Esophagus squamous epithelium (tissue), 5 donors: ENCODE measurements around the gene ZDHHC14. TPM values are rescaled to one million over a fixed set of nuclear protein-coding genes. Genes with fewer than 3 reads are reported as not detected.
A peak's percentile ranks its signal among the peaks of the same experiment; 100 is the strongest.
"Not testable (repeated sequence)": the region's sequence is repeated elsewhere in the genome, so short reads cannot be mapped to it uniquely, and the experiment has no call there.

Experiments
- DNase-seq: peaks from one replicate; lab custom pipeline; 2025; lab: John Stamatoyannopoulos, UW
- H3K27ac ChIP-seq, 4 donors: fragments of 200-600 bp; sonication (generic); one replicate each; pipeline ENCODE4 v1.5.1; 2016 to 2019; ENCODE audit warnings: mild to moderate bottlenecking in 1 of 4
- H3K27me3 ChIP-seq, 4 donors: fragments of 200-600 bp; sonication (generic); 1 replicate in 3 of 4; 2 replicates in 1 of 4; pipeline versions ENCODE4 v1.5.1 to v1.6.0; 2017 to 2021; ENCODE audit warnings: antibody characterized with exemption in 1 of 4
- H3K36me3 ChIP-seq, 3 donors: fragments of 200-600 bp; sonication (generic); one replicate each; pipeline ENCODE4 v1.5.1; 2016 to 2019
- H3K4me1 ChIP-seq, 3 donors: fragments of 200-600 bp; sonication (generic); one replicate each; pipeline ENCODE4 v1.5.1; 2017 to 2019
- H3K4me3 ChIP-seq, 4 donors: fragments of 200-600 bp; sonication (generic); 1 replicate in 3 of 4; 2 replicates in 1 of 4; pipeline ENCODE4 v1.5.1; 2016 to 2019; ENCODE audit warnings: mild to moderate bottlenecking in 2 of 4, moderate library complexity in 1 of 4
- H3K9me3 ChIP-seq, 3 donors: fragments of 200-600 bp; sonication (generic); one replicate each; pipeline ENCODE4 v1.5.1; 2016 to 2019
- POLR2A ChIP-seq, 4 donors: fragments of 450-650 bp; IDR thresholded peaks; one replicate each; pipeline ENCODE4 v1.6.1; 2017; ENCODE audit warnings: antibody characterized with exemption in 4 of 4, mild to moderate bottlenecking in 4 of 4, moderate library complexity in 3 of 4
- WGBS, 2 donors: methylation state at CpG; one replicate each; pipeline ENCODE4 v1.1.5; 2018; 5-methylcytosine and 5-hydroxymethylcytosine counted together
- intact Hi-C: fragments of 100-400 bp; cut with DNase I; formaldehyde crosslinking; loops from one replicate; pipeline ENCODE4 v1.15.0; 2022
- total RNA-seq, 4 donors: library from RNA; depleted of rRNA; stranded (reverse); fragments of >200 nt; gene quantifications; one replicate each; pipeline ENCODE4 v1.1.0, GENCODE V29; 2016
- TF ChIP-seq, protein P1 (sequence below), 6 experiments: fragments of 450-650 bp in 4 of 6; fragments of 200-600 bp in 2 of 6; sonication (generic) in 2 of 6; IDR thresholded peaks; one replicate each; pipeline ENCODE4 v1.5.1; 2016 to 2019; ENCODE audit warnings: antibody characterized with exemption in 6 of 6, mild to moderate bottlenecking in 4 of 6, moderate library complexity in 4 of 6
- donor health status: DM: yes; HTN: yes; CAD: no.

ZDHHC14 gene
- total RNA-seq, 4 donors from 2014 or later: 6.1 to 15.6 (median 6.9) TPM

DNA sequence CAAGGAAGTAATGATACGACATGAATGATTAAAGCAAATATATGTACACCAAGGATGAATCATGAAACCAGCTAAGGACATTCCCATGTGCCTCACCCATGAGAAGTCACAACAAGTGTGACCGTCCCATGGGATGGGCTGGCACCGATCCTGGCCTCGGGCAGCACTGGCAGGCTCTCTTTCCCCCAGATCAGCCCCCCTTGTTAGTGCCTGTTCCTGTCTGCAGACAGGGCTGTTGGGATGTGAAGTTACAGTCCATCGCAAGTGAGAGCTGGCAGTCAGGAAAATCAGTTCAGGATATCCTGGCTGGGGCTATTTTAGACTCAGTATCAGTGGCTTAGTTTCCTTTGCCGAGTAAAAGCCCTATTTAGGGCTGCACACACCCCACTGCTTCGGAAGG lies 312.9 kb downstream of the ZDHHC14 start:
- TF ChIP-seq, protein P1, sequence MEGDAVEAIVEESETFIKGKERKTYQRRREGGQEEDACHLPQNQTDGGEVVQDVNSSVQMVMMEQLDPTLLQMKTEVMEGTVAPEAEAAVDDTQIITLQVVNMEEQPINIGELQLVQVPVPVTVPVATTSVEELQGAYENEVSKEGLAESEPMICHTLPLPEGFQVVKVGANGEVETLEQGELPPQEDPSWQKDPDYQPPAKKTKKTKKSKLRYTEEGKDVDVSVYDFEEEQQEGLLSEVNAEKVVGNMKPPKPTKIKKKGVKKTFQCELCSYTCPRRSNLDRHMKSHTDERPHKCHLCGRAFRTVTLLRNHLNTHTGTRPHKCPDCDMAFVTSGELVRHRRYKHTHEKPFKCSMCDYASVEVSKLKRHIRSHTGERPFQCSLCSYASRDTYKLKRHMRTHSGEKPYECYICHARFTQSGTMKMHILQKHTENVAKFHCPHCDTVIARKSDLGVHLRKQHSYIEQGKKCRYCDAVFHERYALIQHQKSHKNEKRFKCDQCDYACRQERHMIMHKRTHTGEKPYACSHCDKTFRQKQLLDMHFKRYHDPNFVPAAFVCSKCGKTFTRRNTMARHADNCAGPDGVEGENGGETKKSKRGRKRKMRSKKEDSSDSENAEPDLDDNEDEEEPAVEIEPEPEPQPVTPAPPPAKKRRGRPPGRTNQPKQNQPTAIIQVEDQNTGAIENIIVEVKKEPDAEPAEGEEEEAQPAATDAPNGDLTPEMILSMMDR (IDR thresholded peaks at IDR 0.05): no peak
- TF ChIP-seq POLR2A (IDR thresholded peaks at IDR 0.05): no peak
- no peak for DNase-seq
- H3K36me3 ChIP-seq: no peaks in the 10 kb centered on the region
- H3K4me1 ChIP-seq: peaks cover 0 to 15% (median 13%) of the 10 kb centered on the region in 3 donors
- no peaks in the 10 kb centered on the region for H3K27me3 ChIP-seq
- peak overlapping the region in 1 of 4 donors; percentile 11 for H3K27ac ChIP-seq
- intact Hi-C loops: no loop called here
- H3K9me3 ChIP-seq: peaks cover 0 to 15% (median 6%) of the 10 kb centered on the region in 3 donors
- H3K4me3 ChIP-seq: no peak overlapping the region
- 40 to 59% methylated on average over 7 of the region's 7 CpGs for WGBS, 2 donors

GRCh38 chr6:157695301-157696040 lies 314.5 kb downstream of the ZDHHC14 start:
- no peak for DNase-seq
- intact Hi-C loops: no loop called here

GRCh38 chr6:157699777-157700636 lies 319.0 kb downstream of the ZDHHC14 start:
- TF ChIP-seq POLR2A (IDR thresholded peaks at IDR 0.05): no peak
- TF ChIP-seq, protein P1 (IDR thresholded peaks at IDR 0.05): no peak
- DNase-seq: no peak
- intact Hi-C loops: no loop called here

More at GRCh38 chr6:157695301-157696040, 314.5 kb downstream of the ZDHHC14 start:
- H3K4me1 ChIP-seq: peaks cover 0 to 10% (median 9%) of the 10 kb centered on the region in 3 donors
- TF ChIP-seq, protein P1 (IDR thresholded peaks at IDR 0.05): no peak
- TF ChIP-seq POLR2A (IDR thresholded peaks at IDR 0.05): no peak
- WGBS, 2 donors: 85 to 92% methylated on average over 11 to 14 of the region's 17 CpGs
- H3K9me3 ChIP-seq: peaks cover 0 to 16% (median 6%) of the 10 kb centered on the region in 3 donors
- no peaks in the 10 kb centered on the region for H3K36me3 ChIP-seq
- H3K27me3 ChIP-seq: no peaks in the 10 kb centered on the region
- no peak overlapping the region for H3K27ac ChIP-seq
- H3K4me3 ChIP-seq: no peak overlapping the region

GRCh38 chr6:157706351-157706750 lies 325.4 kb downstream of the ZDHHC14 start:
- WGBS, 2 donors: 76 to 86% methylated on average over 3 to 5 of the region's 6 CpGs
- H3K4me3 ChIP-seq, H3K27ac ChIP-seq, intact Hi-C loops, H3K9me3 ChIP-seq, H3K27me3 ChIP-seq, H3K4me1 ChIP-seq, H3K36me3 ChIP-seq, DNase-seq: not testable (repeated sequence)

More at GRCh38 chr6:157699777-157700636, 319.0 kb downstream of the ZDHHC14 start:
- peaks cover 0 to 16% (median 6%) of the 10 kb centered on the region in 3 donors for H3K9me3 ChIP-seq
- H3K36me3 ChIP-seq: no peaks in the 10 kb centered on the region
- no peaks in the 10 kb centered on the region for H3K27me3 ChIP-seq
- no peak overlapping the region for H3K4me3 ChIP-seq
- no peaks in the 10 kb centered on the region for H3K4me1 ChIP-seq
- 72 to 85% methylated on average over 16 to 17 of the region's 17 CpGs for WGBS, 2 donors
- H3K27ac ChIP-seq: no peak overlapping the region

DNA sequence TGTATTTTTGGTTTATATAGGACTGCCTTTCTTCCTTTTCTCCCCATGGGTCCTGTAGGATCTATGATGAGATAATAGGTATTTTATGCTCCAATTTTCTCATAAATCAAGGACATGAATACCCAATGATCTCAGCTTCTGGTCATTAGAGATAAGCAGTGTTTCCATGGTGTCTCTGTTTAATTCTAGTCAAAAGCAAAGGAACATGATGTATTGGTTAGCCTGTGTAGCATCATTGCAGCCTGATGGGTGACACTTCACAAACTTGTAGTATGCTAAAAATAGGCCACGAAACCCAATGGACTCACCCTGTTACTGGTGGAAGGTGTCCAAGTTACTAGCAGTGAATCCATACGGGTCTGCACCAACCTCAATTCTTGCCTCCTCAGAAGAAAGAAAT lies 325.9 kb downstream of the ZDHHC14 start:
- H3K27me3 ChIP-seq: no peaks in the 10 kb centered on the region
- intact Hi-C loops: no loop called here
- H3K4me3 ChIP-seq: no peak overlapping the region
- H3K9me3 ChIP-seq: no peaks in the 10 kb centered on the region
- H3K4me1 ChIP-seq: no peaks in the 10 kb centered on the region
- H3K27ac ChIP-seq: no peak overlapping the region
- H3K36me3 ChIP-seq: no peaks in the 10 kb centered on the region
- TF ChIP-seq POLR2A (IDR thresholded peaks at IDR 0.05): no peak
- TF ChIP-seq, protein P1 (IDR thresholded peaks at IDR 0.05): no peak
- no peak for DNase-seq
- WGBS, 2 donors: 64 to 94% methylated on average over 2 of the region's 2 CpGs
